GM23338 (cell line): ENCODE data around the gene GRN.

Experiments
- CREB1 ChIP-seq: fragments of 250-450 bp; sonication (Bioruptor Pico); IDR thresholded peaks from 2 replicates; pipeline ENCODE4 v1.5.0; 2020; ENCODE audit warnings: low read depth, mild to moderate bottlenecking, moderate library complexity
- EZH2 ChIP-seq: fragments of 200-600 bp; sonication (generic); IDR thresholded peaks from one replicate; pipeline ENCODE4 v1.8.0; 2017; ENCODE audit warnings: antibody characterized with exemption, mild to moderate bottlenecking, low read depth; ENCODE audit not compliant: unreplicated experiment
- EZH2phosphoT487 ChIP-seq: fragments of 200-600 bp; sonication (generic); IDR thresholded peaks from one replicate; pipeline ENCODE4 v1.8.1; 2018; ENCODE audit warnings: antibody characterized with exemption; ENCODE audit not compliant: unreplicated experiment
- JUNB ChIP-seq: IDR thresholded peaks from one replicate; pipeline ENCODE4 v1.6.1; 2016; ENCODE audit warnings: antibody characterized with exemption; ENCODE audit not compliant: unreplicated experiment
- POLR2AphosphoS5 ChIP-seq: IDR thresholded peaks from 2 replicates; pipeline ENCODE4 v1.6.1; 2016; ENCODE audit warnings: antibody characterized with exemption, low read depth
- STAT1 ChIP-seq: IDR thresholded peaks from one replicate; pipeline ENCODE4 v1.6.1; 2016; ENCODE audit warnings: antibody characterized with exemption; ENCODE audit not compliant: unreplicated experiment
- ZNF114 ChIP-seq: fragments of 250-450 bp; sonication (Bioruptor Pico); IDR thresholded peaks from 2 replicates; pipeline ENCODE4 v1.5.0; 2020; ENCODE audit warnings: mild to moderate bottlenecking, moderate library complexity
- ZNF331 ChIP-seq: fragments of 250-450 bp; sonication (Bioruptor Pico); IDR thresholded peaks from 2 replicates; pipeline ENCODE4 v1.5.0; 2020; ENCODE audit warnings: low read depth, mild to moderate bottlenecking, moderate library complexity
- TF ChIP-seq, protein P1 (sequence below), 2 experiments: fragments of 200-600 bp in 1 of 2; sonication (generic) in 1 of 2; conservative IDR thresholded peaks; 2 replicates each; pipeline versions ENCODE4 v1.5.1 to v1.6.1; 2016 to 2017; ENCODE audit warnings: antibody characterized with exemption in 2 of 2, low read depth in 2 of 2, mild to moderate bottlenecking in 2 of 2, moderate library complexity in 1 of 2
- TF ChIP-seq, protein P2 (sequence below): IDR thresholded peaks from one replicate; pipeline ENCODE4 v1.6.1; 2018; ENCODE audit warnings: antibody characterized with exemption; ENCODE audit not compliant: unreplicated experiment
- TF ChIP-seq, protein P3 (sequence below): IDR thresholded peaks from 2 replicates; pipeline ENCODE4 v1.6.1; 2016; ENCODE audit warnings: antibody characterized with exemption

DNA sequence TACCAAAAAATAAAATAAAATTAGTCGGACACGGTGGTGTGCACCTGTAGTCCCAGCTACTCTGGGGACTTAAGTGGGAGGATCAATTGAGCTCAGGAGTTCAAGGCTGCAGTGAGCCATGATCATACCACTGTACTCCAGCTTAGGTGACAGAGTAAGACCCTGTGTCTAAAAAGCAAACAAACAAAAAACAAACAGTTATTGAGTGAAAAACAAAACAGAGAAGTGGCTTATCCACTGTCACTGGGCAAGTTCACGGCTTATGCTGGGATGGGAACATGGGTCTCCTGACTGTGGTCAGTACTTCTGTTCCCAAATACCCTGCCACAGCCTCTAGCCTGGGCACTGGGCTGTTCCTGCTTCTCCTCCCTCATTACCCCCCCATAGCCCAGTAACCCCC, 9.5 kb upstream of the GRN start:
- TF ChIP-seq, protein P1, sequence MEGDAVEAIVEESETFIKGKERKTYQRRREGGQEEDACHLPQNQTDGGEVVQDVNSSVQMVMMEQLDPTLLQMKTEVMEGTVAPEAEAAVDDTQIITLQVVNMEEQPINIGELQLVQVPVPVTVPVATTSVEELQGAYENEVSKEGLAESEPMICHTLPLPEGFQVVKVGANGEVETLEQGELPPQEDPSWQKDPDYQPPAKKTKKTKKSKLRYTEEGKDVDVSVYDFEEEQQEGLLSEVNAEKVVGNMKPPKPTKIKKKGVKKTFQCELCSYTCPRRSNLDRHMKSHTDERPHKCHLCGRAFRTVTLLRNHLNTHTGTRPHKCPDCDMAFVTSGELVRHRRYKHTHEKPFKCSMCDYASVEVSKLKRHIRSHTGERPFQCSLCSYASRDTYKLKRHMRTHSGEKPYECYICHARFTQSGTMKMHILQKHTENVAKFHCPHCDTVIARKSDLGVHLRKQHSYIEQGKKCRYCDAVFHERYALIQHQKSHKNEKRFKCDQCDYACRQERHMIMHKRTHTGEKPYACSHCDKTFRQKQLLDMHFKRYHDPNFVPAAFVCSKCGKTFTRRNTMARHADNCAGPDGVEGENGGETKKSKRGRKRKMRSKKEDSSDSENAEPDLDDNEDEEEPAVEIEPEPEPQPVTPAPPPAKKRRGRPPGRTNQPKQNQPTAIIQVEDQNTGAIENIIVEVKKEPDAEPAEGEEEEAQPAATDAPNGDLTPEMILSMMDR (conservative IDR thresholded peaks at IDR 0.05; ENCODE audit: low read depth in 2 of 2) = no peak
- TF ChIP-seq EZH2phosphoT487 (no peak), JUNB (no peak), EZH2 (no peak), POLR2AphosphoS5 (no peak), CREB1 (no peak), ZNF331 (CRISPR knock-in tag) (no peak), STAT1 (no peak), ZNF114 (CRISPR knock-in tag) (no peak)
- TF ChIP-seq, protein P2, sequence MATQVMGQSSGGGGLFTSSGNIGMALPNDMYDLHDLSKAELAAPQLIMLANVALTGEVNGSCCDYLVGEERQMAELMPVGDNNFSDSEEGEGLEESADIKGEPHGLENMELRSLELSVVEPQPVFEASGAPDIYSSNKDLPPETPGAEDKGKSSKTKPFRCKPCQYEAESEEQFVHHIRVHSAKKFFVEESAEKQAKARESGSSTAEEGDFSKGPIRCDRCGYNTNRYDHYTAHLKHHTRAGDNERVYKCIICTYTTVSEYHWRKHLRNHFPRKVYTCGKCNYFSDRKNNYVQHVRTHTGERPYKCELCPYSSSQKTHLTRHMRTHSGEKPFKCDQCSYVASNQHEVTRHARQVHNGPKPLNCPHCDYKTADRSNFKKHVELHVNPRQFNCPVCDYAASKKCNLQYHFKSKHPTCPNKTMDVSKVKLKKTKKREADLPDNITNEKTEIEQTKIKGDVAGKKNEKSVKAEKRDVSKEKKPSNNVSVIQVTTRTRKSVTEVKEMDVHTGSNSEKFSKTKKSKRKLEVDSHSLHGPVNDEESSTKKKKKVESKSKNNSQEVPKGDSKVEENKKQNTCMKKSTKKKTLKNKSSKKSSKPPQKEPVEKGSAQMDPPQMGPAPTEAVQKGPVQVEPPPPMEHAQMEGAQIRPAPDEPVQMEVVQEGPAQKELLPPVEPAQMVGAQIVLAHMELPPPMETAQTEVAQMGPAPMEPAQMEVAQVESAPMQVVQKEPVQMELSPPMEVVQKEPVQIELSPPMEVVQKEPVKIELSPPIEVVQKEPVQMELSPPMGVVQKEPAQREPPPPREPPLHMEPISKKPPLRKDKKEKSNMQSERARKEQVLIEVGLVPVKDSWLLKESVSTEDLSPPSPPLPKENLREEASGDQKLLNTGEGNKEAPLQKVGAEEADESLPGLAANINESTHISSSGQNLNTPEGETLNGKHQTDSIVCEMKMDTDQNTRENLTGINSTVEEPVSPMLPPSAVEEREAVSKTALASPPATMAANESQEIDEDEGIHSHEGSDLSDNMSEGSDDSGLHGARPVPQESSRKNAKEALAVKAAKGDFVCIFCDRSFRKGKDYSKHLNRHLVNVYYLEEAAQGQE = no peak
- TF ChIP-seq, protein P3, sequence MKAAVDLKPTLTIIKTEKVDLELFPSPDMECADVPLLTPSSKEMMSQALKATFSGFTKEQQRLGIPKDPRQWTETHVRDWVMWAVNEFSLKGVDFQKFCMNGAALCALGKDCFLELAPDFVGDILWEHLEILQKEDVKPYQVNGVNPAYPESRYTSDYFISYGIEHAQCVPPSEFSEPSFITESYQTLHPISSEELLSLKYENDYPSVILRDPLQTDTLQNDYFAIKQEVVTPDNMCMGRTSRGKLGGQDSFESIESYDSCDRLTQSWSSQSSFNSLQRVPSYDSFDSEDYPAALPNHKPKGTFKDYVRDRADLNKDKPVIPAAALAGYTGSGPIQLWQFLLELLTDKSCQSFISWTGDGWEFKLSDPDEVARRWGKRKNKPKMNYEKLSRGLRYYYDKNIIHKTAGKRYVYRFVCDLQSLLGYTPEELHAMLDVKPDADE = no peak
